Gastrocnemius medialis (tissue), 4 donors: ENCODE measurements around the gene GLRA1. TPM values are rescaled to one million over a fixed set of nuclear protein-coding genes. Genes with fewer than 3 reads are reported as not detected.
"Not testable (repeated sequence)": the region's sequence is repeated elsewhere in the genome, so short reads cannot be mapped to it uniquely, and the experiment has no call there.

Experiments
- ATAC-seq, 2 donors: fragments of 150-250 bp; one replicate each; pipeline ENCODE4 v1.9.1; 2016
- DNase-seq, 2 donors: peaks; one replicate each; pipeline ENCODE4 v3.0.0-alpha.2; 2019
- H3K27ac ChIP-seq, 4 donors: fragments of 200-600 bp; sonication (generic); 1 replicate in 1 of 4; 2 replicates in 3 of 4; pipeline ENCODE4 v1.5.1; 2016 to 2018; ENCODE audit warnings: mild to moderate bottlenecking in 2 of 4, moderate library complexity in 1 of 4
- H3K27me3 ChIP-seq, 3 donors: fragments of 200-600 bp; sonication (generic) in 2 of 3; 1 replicate in 1 of 3; 2 replicates in 2 of 3; pipeline versions ENCODE4 v1.5.1 to v1.6.0; 2016 to 2019; ENCODE audit warnings: mild to moderate bottlenecking in 1 of 3, moderate library complexity in 1 of 3
- H3K36me3 ChIP-seq, 2 donors: fragments of 200-600 bp; sonication (generic) in 1 of 2; one replicate each; pipeline ENCODE4 v1.5.1; 2017 to 2018
- H3K4me1 ChIP-seq, 2 donors: fragments of 200-600 bp; sonication (generic) in 1 of 2; one replicate each; pipeline ENCODE4 v1.5.1; 2016 to 2017; ENCODE audit warnings: mild to moderate bottlenecking in 2 of 2
- H3K4me3 ChIP-seq, 4 donors: fragments of 200-600 bp; sonication (generic) in 3 of 4; 1 replicate in 1 of 4; 2 replicates in 3 of 4; pipeline ENCODE4 v1.5.1; 2016 to 2019; ENCODE audit warnings: mild to moderate bottlenecking in 2 of 4
- H3K9me3 ChIP-seq, 3 donors: fragments of 200-600 bp; sonication (generic) in 2 of 3; 1 replicate in 1 of 3; 2 replicates in 2 of 3; pipeline ENCODE4 v1.5.1; 2016 to 2019
- POLR2A ChIP-seq, 2 donors: fragments of 450-650 bp; IDR thresholded peaks; one replicate each; pipeline ENCODE4 v1.6.1; 2017; ENCODE audit warnings: antibody characterized with exemption in 2 of 2, mild to moderate bottlenecking in 2 of 2, moderate library complexity in 2 of 2
- in situ Hi-C, 4 donors: fragments of 200-750 bp; cut with MboI; loops; one replicate each; pipeline versions ENCODE4 v1.15.0 to v1.8.0; 2017; ENCODE audit warnings: low sequenced_read_pairs in 4 of 4
- intact Hi-C: fragments of 100-400 bp; cut with DNase I; formaldehyde crosslinking; loops from one replicate; pipeline ENCODE4 v1.15.1; 2023; ENCODE audit warnings: low total_unique reads
- total RNA-seq, 4 donors: library from RNA; depleted of rRNA; stranded (reverse); fragments of >200 nt; gene quantifications; one replicate each; pipeline versions ENCODE4 v1.1.0 to v1.2.3, GENCODE V29; 2016
- TF ChIP-seq, protein P1 (sequence below), 5 experiments: fragments of 450-650 bp in 3 of 5; fragments of 200-600 bp in 2 of 5; sonication (generic) in 2 of 5; IDR thresholded peaks in 4 of 5; conservative IDR thresholded peaks in 1 of 5; 1 replicate in 4 of 5; 2 replicates in 1 of 5; pipeline ENCODE4 v1.5.1; 2016 to 2019; ENCODE audit warnings: antibody characterized with exemption in 5 of 5, mild to moderate bottlenecking in 3 of 5, moderate library complexity in 3 of 5

Gene GLRA1
- total RNA-seq, 4 donors from 2014 or later, result not detected

DNA sequence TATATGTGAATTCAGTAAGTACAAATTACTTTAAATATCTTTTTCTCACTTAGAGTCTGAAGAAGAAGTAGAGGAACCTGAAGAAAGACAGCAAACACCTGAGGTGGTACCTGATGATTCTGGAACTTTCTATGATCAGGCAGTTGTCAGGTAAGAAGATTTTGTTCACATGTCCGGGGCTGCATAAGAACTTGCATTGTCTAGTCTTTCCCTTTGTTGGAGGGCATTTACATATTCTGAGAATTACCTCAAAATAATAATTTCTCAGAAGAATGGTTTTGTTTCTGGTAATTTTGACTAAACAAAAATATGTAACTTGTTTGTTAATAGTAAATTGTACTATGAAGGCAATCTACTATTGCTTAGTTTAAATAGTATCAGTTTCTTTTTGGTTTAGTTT lies 129.2 kb downstream of the GLRA1 start:
- Histone ChIP-seq H3K4me3 (no peak overlapping the region), H3K4me1 (peaks cover 0 to 4% of the 10 kb centered on the region in 2 donors), H3K36me3 (peaks cover 5 to 99% of the 10 kb centered on the region in 2 donors), H3K27ac (no peak overlapping the region), H3K27me3 (no peaks in the 10 kb centered on the region), H3K9me3 (no peaks in the 10 kb centered on the region)
- intact Hi-C loops (no loop called here), in situ Hi-C loops (no loop called here)
- TF ChIP-seq POLR2A (IDR thresholded peaks at IDR 0.05), result no peak
- TF ChIP-seq, protein P1, sequence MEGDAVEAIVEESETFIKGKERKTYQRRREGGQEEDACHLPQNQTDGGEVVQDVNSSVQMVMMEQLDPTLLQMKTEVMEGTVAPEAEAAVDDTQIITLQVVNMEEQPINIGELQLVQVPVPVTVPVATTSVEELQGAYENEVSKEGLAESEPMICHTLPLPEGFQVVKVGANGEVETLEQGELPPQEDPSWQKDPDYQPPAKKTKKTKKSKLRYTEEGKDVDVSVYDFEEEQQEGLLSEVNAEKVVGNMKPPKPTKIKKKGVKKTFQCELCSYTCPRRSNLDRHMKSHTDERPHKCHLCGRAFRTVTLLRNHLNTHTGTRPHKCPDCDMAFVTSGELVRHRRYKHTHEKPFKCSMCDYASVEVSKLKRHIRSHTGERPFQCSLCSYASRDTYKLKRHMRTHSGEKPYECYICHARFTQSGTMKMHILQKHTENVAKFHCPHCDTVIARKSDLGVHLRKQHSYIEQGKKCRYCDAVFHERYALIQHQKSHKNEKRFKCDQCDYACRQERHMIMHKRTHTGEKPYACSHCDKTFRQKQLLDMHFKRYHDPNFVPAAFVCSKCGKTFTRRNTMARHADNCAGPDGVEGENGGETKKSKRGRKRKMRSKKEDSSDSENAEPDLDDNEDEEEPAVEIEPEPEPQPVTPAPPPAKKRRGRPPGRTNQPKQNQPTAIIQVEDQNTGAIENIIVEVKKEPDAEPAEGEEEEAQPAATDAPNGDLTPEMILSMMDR (IDR thresholded peaks at IDR 0.05 in 4 of 5, conservative IDR thresholded peaks at IDR 0.05 in 1 of 5), result no peak
- DNase-seq, result no peak
- no peak for ATAC-seq

DNA sequence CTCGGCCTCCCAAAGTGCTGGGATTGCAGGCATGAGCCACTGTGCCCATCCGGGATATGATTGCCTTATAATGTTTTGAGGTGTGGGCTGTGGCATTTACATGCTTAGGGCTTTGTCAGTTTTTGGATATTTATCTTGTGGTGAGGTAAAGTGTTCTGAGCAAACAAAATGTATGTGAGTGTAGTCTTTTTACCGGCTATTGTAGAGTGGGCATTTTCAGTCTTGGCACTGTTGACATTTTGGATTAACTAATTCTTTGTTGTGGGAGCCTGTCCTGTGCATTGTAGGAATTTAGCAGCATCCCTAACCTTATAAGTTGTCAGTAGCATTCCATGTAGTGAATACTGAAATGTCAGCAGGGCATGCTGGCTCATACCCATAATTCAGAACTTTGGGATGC lies 131.3 kb downstream of the GLRA1 start:
- DNase-seq (no peak), ATAC-seq (no peak)
- intact Hi-C loops, result no loop called here
- Histone ChIP-seq H3K4me1 (peaks cover 0 to 4% of the 10 kb centered on the region in 2 donors), H3K9me3 (no peaks in the 10 kb centered on the region), H3K27me3 (no peaks in the 10 kb centered on the region), H3K36me3 (peaks cover 8 to 97% of the 10 kb centered on the region in 2 donors), H3K27ac (no peak overlapping the region), H3K4me3 (no peak overlapping the region)
- in situ Hi-C loops, result no loop called here
- TF ChIP-seq, protein P1 (IDR thresholded peaks at IDR 0.05 in 4 of 5, conservative IDR thresholded peaks at IDR 0.05 in 1 of 5), result no peak
- TF ChIP-seq POLR2A (IDR thresholded peaks at IDR 0.05), result no peak

DNA sequence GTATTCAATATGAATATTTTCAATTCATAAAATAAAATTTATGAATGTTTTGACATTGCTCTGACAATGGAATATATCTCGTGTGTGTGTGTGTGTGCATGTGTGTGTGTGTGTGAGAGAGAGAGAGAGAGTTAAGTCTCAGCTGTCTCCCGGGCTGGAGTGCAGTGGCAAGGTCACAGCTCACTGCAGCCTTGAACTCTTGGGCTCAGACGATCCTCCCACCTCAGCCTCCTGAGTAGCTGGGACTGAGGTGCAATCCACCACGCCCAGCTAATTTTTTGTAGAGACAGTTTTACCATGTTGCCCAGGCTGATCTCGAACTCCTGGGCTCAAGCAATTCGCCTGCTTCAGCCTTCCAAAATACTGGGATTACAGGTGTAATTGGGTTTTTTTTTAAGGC lies 136.8 kb downstream of the GLRA1 start:
- no peaks in the 10 kb centered on the region for H3K27me3 ChIP-seq
- DNase-seq (no peak), ATAC-seq (no peak)
- H3K4me3 ChIP-seq, result no peak overlapping the region
- TF ChIP-seq POLR2A (IDR thresholded peaks at IDR 0.05), result no peak
- TF ChIP-seq, protein P1 (IDR thresholded peaks at IDR 0.05 in 4 of 5, conservative IDR thresholded peaks at IDR 0.05 in 1 of 5), result no peak
- peaks cover 8 to 42% of the 10 kb centered on the region in 2 donors for H3K36me3 ChIP-seq
- intact Hi-C loops, result no loop called here
- H3K27ac ChIP-seq, result no peak overlapping the region
- peaks cover 14 to 30% of the 10 kb centered on the region in 2 donors for H3K4me1 ChIP-seq
- in situ Hi-C loops, result no loop called here
- no peaks in the 10 kb centered on the region for H3K9me3 ChIP-seq

DNA sequence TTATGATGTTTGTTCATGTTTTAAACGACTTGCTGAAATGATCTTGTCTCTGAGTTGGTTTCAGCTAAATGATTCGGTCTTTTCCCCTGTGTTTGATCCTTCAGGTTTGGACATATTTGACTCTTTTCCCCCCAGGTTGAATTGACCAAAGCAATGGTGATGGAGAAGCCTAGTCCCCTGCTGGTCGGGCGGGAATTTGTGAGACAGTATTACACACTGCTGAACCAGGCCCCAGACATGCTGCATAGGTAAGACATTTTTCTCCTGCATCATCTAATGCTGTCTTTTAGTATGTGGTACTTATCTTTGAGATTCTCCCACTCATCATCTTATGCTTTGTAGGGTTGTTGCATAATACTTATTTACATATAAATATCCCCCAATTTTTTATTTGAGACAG lies 138.2 kb downstream of the GLRA1 start:
- H3K4me3 ChIP-seq, result no peak overlapping the region
- no peaks in the 10 kb centered on the region for H3K27me3 ChIP-seq
- in situ Hi-C loops, result no loop called here
- TF ChIP-seq POLR2A (IDR thresholded peaks at IDR 0.05), result no peak
- TF ChIP-seq, protein P1 (IDR thresholded peaks at IDR 0.05 in 4 of 5, conservative IDR thresholded peaks at IDR 0.05 in 1 of 5), result no peak
- peaks cover 26 to 44% of the 10 kb centered on the region in 2 donors for H3K4me1 ChIP-seq
- H3K27ac ChIP-seq, result no peak overlapping the region
- H3K9me3 ChIP-seq, result no peaks in the 10 kb centered on the region
- intact Hi-C loops, result no loop called here
- peaks cover 8 to 29% of the 10 kb centered on the region in 2 donors for H3K36me3 ChIP-seq
- ATAC-seq, result no peak
- no peak for DNase-seq

DNA sequence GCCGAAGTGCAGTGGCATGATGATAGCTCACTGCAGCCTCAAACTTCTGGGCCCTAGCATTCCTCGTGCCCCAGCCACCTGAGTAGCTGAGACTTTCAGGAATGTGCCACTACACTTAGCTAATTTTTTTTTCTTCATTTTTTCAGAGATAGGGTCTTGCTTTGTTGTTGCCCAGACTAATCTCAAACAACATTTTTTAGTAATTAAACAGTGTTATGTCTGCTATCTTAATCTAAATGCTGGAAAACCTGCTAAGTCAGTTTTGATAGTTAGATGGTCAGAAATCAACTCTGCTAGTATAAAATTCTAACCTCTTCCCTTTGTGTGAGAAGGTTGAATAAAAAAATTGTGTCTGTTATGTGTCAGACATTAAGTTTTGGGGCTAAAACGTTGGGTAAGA lies 140.5 kb downstream of the GLRA1 start:
- intact Hi-C loops, result no loop called here
- in situ Hi-C loops, result no loop called here
- no peak overlapping the region for H3K27ac ChIP-seq
- TF ChIP-seq, protein P1 (IDR thresholded peaks at IDR 0.05 in 4 of 5, conservative IDR thresholded peaks at IDR 0.05 in 1 of 5), result no peak
- ATAC-seq, result no peak
- H3K4me1 ChIP-seq, result peaks cover 48 to 67% of the 10 kb centered on the region in 2 donors
- no peaks in the 10 kb centered on the region for H3K27me3 ChIP-seq
- peaks cover 0 to 7% of the 10 kb centered on the region in 2 donors for H3K36me3 ChIP-seq
- DNase-seq, result no peak
- no peaks in the 10 kb centered on the region for H3K9me3 ChIP-seq
- no peak overlapping the region for H3K4me3 ChIP-seq

DNA sequence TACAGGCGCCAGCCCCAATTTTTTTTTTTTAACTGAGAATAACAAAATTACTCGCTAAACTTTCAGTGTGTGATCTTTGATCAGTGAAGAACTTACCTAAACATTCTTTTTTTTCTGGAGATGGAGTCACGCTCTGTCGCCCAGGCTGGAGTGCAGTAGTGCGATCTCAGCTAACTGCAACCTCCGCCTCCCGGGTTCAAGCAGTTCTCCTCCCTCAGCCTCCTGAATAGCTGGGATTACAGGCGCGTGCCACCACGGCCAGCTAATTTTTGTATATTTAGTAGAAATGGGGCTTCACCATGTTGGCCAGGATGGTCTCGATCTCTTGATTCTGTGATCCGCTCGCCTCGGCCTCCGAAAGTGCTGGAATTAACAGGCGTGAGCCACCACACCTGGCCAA lies 141.0 kb downstream of the GLRA1 start:
- H3K36me3 ChIP-seq, in situ Hi-C loops, H3K27me3 ChIP-seq, ATAC-seq, H3K27ac ChIP-seq, DNase-seq, H3K9me3 ChIP-seq, H3K4me3 ChIP-seq, intact Hi-C loops: not testable (repeated sequence)
- H3K4me1 ChIP-seq, result peaks cover 52 to 72% of the 10 kb centered on the region in 2 donors
